HepG2 (cell line): ENCODE measurements around the gene CNNM3. TPM values are rescaled to one million over a fixed set of nuclear protein-coding genes. Genes with fewer than 3 reads are reported as not detected.

ENCODE experiments used
- HNF1A ChIP-seq, 2 experiments: sonication (generic) in 1 of 2; formaldehyde crosslinking in 1 of 2; IDR thresholded peaks; 2 replicates each; pipeline versions ENCODE4 v1.4.0 to v1.6.1; 2016 to 2020; ENCODE audit warnings: borderline replicate concordance in 1 of 2, low read depth in 1 of 2, mild to moderate bottlenecking in 1 of 2, missing genetic modification reagents in 1 of 2
- HOXA9 ChIP-seq: sonication (generic); formaldehyde crosslinking; IDR thresholded peaks from 2 replicates; pipeline ENCODE4 v1.8.1; 2022; ENCODE audit warnings: missing genetic modification reagents, mild to moderate bottlenecking, moderate library complexity, borderline replicate concordance
- NFAT5 ChIP-seq: sonication (generic); formaldehyde crosslinking; IDR thresholded peaks from 2 replicates; pipeline ENCODE4 v1.4.0; 2020; ENCODE audit warnings: missing genetic modification reagents
- NFYC ChIP-seq: IDR thresholded peaks from 2 replicates; pipeline ENCODE4 v1.6.1; 2016; ENCODE audit warnings: missing genetic modification reagents, missing compliant biosample characterization
- SNAI1 ChIP-seq: sonication (generic); formaldehyde crosslinking; IDR thresholded peaks from 2 replicates; pipeline ENCODE4 v1.5.0; 2020; ENCODE audit warnings: mild to moderate bottlenecking, missing genetic modification reagents, borderline replicate concordance
- THAP11 ChIP-seq: IDR thresholded peaks from 2 replicates; pipeline ENCODE4 v1.6.1; 2016; ENCODE audit warnings: missing biosample characterization, missing genetic modification reagents
- ZBTB42 ChIP-seq: sonication (generic); formaldehyde crosslinking; IDR thresholded peaks from 2 replicates; pipeline ENCODE4 v1.5.0; 2020; ENCODE audit warnings: mild to moderate bottlenecking, missing genetic modification reagents
- ZBTB7B ChIP-seq: sonication (generic); formaldehyde crosslinking; IDR thresholded peaks from 2 replicates; pipeline ENCODE4 v1.4.0; 2020; ENCODE audit warnings: missing genetic modification reagents
- ZFP37 ChIP-seq: sonication (generic); formaldehyde crosslinking; IDR thresholded peaks from 2 replicates; pipeline ENCODE4 v1.4.0; 2020; ENCODE audit warnings: missing genetic modification reagents, borderline replicate concordance
- ZNF124 ChIP-seq: sonication (generic); formaldehyde crosslinking; IDR thresholded peaks from 2 replicates; pipeline ENCODE4 v1.4.0; 2020; ENCODE audit warnings: missing genetic modification reagents
- ZNF3 ChIP-seq: IDR thresholded peaks from 2 replicates; pipeline ENCODE4 v1.7.0; 2017; ENCODE audit warnings: inconsistent platforms
- ZNF75D ChIP-seq: sonication (generic); formaldehyde crosslinking; IDR thresholded peaks from 2 replicates; pipeline ENCODE4 v1.8.1; 2023; ENCODE audit warnings: missing genetic modification reagents, mild to moderate bottlenecking, borderline replicate concordance
- polyA plus RNA-seq, 8 experiments: library from polyadenylated mRNA; depleted of rRNA in 3 of 8; stranded (reverse) in 7 of 8; unstranded in 1 of 8; fragments of >200 nt; fragmentation: Illumina TruSeq in 4 of 8; extraction: Trizol in 4 of 8; gene quantifications; 2 replicates each; pipeline versions ENCODE4 v1.2.1 to v1.2.3, GENCODE V29; 2011 to 2016; ENCODE audit warnings: low read depth in 4 of 8, missing spikeins in 1 of 8, mixed read lengths in 1 of 8; ENCODE audit not compliant: insufficient read depth in 1 of 8
- total RNA-seq, 5 experiments: library from RNA; depleted of rRNA; stranded (reverse); fragments of >200 nt; fragmentation: Illumina TruSeq; extraction: Trizol; gene quantifications; 2 replicates each; pipeline ENCODE4 v1.2.3, GENCODE V29; 2016; ENCODE audit warnings: low read depth in 1 of 5
- TF ChIP-seq, protein P1 (sequence below): sonication (generic); formaldehyde crosslinking; IDR thresholded peaks from 2 replicates; pipeline ENCODE4 v1.8.0; 2023; ENCODE audit warnings: mild to moderate bottlenecking, missing genetic modification reagents
- TF ChIP-seq, protein P2 (sequence below): sonication (generic); formaldehyde crosslinking; IDR thresholded peaks from 2 replicates; pipeline ENCODE4 v1.5.0; 2020; ENCODE audit warnings: mild to moderate bottlenecking, missing genetic modification reagents

Gene CNNM3
- total and polyA plus RNA-seq, 2 of the 13 experiments (the other 11 are each of a cell fraction or from before 2014, with no cell fraction given) = 21.2 to 27.9 TPM

DNA sequence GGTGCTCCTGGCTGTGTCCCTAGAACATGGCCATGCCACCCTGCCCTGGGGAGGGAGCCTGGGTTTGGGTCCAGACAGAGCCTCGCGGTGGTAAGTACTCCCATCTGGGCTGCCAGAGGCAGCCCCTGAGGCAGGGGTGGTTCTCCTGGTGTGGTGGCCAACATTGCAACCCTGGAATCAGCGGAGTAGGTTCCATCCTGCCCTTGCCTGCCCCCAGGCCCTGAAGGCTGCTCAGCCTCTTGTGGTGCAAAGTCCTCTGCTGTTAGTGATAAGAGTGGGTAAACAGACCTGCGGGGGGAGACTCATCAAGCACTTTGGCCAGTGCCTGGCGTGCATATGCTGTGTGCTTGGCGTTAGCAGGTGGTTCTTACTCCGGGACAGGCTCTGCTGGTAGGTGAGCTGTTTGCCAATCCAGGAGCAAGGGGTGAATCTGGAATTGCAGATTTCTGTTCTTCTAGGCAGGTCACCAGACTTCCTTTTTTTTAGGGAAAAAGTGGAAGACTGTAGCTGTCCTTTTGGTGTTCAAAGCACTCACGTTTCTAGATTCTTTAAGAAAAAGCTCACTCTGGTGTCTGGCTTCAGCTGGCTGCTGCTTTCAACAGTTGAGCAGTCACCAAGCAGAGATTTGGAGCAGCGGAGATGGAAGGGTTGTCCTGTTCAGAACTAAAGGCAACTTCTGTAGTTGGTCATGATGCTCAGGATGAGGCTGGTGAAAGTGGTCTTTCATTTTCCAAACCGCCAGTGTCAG is 3.2 kb downstream of the CNNM3 start (continued):
- TF ChIP-seq, protein P1, sequence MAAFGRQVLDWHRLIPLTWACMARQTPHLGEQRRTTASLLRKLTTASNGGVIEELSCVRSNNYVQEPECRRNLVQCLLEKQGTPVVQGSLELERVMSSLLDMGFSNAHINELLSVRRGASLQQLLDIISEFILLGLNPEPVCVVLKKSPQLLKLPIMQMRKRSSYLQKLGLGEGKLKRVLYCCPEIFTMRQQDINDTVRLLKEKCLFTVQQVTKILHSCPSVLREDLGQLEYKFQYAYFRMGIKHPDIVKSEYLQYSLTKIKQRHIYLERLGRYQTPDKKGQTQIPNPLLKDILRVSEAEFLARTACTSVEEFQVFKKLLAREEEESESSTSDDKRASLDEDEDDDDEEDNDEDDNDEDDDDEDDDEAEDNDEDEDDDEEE = no peak; the same call in 1 of the 2 replicates
- no peak for TF ChIP-seq ZNF75D (CRISPR knock-in tag)
- TF ChIP-seq, protein P2, sequence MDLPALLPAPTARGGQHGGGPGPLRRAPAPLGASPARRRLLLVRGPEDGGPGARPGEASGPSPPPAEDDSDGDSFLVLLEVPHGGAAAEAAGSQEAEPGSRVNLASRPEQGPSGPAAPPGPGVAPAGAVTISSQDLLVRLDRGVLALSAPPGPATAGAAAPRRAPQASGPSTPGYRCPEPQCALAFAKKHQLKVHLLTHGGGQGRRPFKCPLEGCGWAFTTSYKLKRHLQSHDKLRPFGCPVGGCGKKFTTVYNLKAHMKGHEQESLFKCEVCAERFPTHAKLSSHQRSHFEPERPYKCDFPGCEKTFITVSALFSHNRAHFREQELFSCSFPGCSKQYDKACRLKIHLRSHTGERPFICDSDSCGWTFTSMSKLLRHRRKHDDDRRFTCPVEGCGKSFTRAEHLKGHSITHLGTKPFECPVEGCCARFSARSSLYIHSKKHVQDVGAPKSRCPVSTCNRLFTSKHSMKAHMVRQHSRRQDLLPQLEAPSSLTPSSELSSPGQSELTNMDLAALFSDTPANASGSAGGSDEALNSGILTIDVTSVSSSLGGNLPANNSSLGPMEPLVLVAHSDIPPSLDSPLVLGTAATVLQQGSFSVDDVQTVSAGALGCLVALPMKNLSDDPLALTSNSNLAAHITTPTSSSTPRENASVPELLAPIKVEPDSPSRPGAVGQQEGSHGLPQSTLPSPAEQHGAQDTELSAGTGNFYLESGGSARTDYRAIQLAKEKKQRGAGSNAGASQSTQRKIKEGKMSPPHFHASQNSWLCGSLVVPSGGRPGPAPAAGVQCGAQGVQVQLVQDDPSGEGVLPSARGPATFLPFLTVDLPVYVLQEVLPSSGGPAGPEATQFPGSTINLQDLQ = no peak
- peak; percentile 50; the same call in 1 of the 2 replicates for TF ChIP-seq HNF1A (IDR thresholded peaks at IDR 0.05; ENCODE audit: low read depth)
- TF ChIP-seq HNF1A (CRISPR knock-in tag; IDR thresholded peaks at IDR 0.05; ENCODE audit: borderline replicate concordance) = peak; percentile 89; the same call in 1 of the 2 replicates
- TF ChIP-seq SNAI1 (CRISPR knock-in tag) = peak; percentile 91; the same call in 1 of the 2 replicates
- TF ChIP-seq ZFP37 (CRISPR knock-in tag) = 0 out of 2 replicates have a peak, but pooled peaks have one; percentile 85
- TF ChIP-seq ZBTB7B (CRISPR knock-in tag) = peak; percentile 96
- no peak for TF ChIP-seq ZBTB42
- TF ChIP-seq HOXA9 = no peak
- TF ChIP-seq NFYC = peak; percentile 64; the same call in 1 of the 2 replicates
- TF ChIP-seq ZNF124 = peak; percentile 95; the same call in 1 of the 2 replicates
- peak; percentile 18; the same call in 1 of the 2 replicates for TF ChIP-seq ZNF3 (CRISPR knock-in tag)
- TF ChIP-seq THAP11 (CRISPR knock-in tag) = peak; percentile 81
- peak; percentile 36 for TF ChIP-seq NFAT5
